ELF-1 (cell line): ENCODE results near the gene TPD52L2.
"Not testable (repeated sequence)": the region's sequence is repeated elsewhere in the genome, so short reads cannot be mapped to it uniquely, and the experiment has no call there.

Experiments
- DNase-seq: peaks from one replicate; pipeline ENCODE4 v3.0.0-alpha.2; 2016; ENCODE audit warnings: low read depth, low spot score

The TPD52L2 gene

DNA sequence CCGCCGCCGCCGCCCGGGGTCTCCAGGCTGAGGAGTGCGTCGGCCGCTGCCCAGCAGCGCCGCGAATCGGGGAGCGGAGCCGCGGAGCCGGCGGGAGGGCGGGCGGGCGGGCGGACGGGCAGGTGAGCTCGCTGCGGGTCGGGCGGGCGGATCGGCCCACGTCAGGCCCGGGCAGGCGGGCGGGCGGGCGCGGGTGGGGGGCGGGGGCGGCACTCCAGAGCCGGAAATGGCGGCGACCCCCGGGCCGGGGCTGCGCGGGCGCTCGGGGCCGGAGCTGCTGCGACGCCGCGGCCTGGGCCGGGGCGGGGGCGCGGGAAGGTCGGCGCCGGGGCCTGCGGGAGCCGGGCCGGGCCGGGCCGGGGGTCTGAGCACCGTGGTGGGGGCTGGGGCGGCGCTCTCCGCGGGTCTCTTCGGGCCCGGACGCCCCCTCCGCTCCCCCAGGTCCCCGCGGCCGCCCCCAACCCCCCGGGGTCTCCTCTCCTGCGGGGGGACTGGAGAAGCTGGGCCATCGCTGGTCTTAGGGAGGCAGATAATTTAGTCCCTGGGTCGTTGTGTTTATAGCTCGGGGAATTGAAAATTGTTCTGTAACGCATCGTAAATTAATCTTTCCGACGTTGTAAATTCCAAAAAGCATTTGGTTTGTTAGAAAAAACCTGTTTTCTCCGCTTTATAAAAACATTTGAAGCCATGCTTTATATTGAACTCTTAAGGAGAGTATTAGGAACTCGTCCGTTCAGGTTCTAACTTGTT, 30.3 kb downstream of the TPD52L2 start:
- DNase-seq: peak; percentile 10

DNA sequence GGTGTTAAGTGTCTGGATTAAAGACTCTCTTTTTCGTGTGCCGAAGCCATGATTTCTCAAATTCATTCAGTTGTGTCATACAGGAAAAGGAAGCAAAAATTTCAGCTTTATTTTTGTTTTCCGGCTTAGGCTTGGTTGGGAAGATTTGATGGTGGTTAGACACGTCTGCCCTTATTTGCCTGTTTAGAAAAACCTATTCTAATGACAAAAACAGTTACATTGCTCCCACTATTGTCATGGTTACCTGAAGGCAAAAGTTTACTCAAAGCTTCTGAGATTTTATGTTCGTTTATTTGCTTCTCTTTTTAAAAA, 30.8 kb downstream of the TPD52L2 start:
- no peak for DNase-seq

DNA sequence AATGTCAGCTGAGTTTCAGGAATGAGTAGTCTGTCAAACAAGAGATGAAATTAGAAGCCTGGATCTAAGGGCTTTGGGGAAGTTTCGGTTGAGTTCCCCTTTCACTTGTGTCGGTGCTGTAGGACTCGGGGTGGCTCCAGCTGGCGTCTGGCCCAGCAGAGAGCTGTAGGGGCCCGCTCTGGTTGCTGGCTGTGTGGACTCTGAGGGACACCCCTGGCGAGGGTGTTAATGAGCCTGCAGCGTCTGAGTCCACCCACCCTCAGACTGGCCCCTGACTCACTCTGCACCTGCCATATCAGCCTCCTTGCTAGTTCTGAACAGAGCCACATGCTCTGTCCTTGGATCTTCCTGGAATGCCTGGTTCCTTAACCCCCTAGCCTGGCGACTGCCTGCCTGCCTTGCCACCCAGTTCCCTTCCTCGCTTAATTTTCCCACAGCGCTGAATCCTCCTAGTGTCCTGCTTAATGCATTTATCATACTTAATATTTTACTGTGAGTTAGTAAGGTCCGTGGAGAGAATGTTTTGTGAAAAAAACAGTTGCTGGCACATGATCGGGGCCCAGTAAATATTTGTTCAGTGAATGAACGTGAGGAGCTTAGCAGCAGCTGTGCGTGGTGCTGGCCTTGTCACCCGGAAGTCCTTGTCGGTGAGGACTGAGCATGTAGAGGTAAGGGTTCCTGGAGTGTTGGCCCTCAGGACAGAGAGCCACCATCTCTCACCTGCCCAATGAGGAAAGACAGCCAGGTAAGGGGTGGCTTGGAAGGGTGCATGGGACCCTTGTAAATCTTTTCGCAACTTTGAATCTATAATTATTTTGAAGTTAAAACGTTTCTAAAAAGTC, 31.4 kb downstream of the TPD52L2 start:
- peak; percentile 41 for DNase-seq

DNA sequence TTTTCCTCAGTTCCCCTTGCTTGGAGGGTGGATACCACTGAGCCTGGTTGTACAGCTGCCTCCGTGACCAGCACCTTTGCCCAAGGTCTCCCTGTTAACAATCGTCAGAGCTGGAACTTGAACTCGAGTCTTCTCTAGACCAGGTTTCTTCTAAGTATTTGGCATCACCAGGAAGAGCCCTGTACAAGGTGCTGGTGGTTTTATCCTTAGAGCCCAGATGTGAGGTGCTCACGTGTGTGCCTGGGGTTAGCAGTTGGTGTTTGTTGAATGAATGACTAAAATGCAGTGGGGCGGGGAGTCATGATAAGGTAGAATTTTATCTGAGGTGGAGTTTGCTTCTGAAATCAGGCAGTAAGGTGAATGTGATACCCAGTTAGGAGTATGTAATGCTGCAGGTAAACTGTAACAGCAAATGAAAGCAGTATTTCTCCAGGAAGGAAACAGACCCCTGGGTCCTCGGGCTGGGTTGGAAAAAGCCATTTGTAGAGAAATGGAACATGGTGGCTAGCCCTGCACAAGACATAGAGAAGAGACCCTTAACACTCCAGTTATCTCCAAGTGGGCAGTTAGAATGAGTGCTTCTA, 33.0 kb downstream of the TPD52L2 start:
- DNase-seq: no peak

DNA sequence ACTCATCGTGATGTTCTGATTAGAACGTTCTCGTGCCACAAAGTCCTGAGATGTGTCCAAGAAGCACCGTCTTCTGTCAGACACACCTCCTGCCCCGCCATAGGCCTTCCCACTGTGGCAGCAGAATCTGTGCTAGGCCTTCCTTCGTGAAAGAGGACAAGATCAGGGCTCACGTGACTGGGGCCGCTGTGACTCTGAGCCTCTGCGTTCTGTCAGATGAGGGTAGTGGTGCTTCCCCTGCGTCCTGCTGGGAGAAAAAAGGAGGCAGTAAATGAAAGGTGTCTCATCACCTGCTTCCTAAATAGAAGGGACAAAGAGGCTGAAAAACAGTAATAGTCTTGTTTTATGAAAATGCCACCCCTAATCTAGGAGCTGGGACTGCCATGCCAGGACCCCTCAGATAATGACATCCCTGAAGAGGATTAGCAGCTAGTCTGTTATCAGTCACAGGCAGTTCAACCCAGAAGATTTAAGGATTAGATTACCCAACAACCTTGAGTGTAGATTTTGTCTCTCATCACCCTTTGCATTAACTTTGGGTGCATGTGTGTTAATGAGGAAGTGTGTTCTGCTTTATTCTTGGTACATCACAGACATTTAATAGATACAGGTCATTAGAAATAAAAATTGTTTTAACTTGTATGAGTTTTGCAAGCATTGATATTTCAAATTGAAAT, 34.0 kb downstream of the TPD52L2 start:
- no peak for DNase-seq

- DNase-seq: no peak
Measured at GRCh38 chr20:63900413-63900812, 35.3 kb downstream of the TPD52L2 start.

DNA sequence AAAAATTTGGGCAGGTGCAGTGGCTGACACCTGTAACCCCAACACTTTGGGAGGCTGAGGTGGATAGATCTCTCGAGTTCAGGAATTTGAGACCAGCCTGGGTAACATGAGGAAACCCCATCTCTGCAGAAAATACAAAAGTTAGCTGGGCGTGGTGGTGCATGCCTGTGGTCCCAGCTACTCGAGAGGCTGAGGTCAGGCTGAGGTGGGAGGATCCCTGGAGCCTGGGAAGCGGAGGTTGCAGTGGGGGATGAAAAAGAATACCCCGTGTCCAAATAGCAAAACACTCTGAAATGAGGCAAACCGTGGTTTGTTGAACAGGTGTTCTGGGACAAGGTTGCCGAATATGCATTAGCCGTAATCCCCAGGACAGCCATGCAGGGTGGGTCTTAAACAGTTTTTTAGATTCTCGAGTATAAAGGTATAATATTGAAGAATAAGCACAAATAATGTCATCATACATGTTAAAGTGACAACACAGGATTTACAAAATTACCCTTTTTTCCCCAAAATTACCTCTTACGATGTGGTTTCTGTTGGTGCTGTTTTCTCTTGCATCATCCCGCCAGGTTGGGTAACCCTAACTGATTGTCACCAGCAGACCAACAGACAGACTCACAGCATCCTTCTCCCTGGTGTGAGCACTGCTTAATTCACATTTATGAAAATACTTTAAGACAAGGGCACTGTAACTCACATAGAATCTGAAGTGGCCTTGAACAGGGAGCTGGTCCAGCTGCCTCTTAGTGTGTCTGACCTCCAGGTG, 38.9 kb downstream of the TPD52L2 start:
- DNase-seq: no peak

- DNase-seq: no peak
Measured at GRCh38 chr20:63908008-63908682, 43.1 kb downstream of the TPD52L2 start.

GRCh38 chr20:63911176-63911575, 46.1 kb downstream of the TPD52L2 start:
- no peak for DNase-seq

DNA sequence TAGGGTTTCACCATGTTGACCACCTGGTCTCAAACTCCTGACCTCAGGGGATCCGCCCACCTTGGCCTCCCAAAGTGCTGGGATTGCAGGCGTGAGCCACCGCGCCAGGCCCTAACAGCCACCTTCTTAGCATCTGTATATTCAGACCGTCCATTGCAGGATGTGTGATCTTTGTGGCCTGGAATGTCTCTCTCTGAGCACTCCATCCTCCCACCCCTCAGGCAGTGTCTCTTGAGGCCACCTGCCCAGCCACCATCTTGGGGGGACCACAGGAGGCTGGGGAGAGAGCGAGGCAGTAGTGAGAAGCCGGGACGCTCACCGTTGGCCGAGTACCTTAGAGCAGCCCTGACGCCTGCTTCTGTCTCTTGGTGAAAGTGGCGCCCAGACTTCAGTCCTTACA, 48.7 kb downstream of the TPD52L2 start:
- DNase-seq: peak; percentile 14

GRCh38 chr20:63915471-63915870, 50.4 kb downstream of the TPD52L2 start:
- no peak for DNase-seq

DNA sequence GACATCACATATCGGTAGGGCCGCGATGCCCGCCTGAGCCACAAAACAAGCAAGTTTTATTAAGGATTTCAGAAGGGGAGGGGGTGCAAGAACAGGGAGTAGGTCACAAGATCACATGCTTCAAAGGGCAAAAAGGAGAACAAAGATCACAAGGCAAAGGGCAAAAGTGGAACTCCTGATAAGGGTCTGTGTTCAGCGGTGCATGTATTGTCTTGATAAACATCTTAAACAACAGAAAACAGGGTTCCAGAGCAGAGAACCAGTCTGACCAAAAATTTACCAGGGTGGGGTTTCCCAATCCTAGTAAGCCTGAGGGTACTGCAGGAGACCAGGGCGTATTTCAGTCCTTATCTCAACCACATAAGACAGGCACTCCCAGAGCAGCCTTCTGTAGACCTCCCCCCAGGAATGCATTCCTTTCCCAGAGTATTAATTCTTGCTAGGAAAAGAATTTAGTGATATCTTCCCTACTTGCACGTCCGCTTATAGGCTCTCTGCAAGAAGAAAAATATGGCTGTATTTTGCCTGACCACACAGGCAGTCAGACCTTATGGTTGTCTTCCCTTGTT, 51.4 kb downstream of the TPD52L2 start:
- not testable (repeated sequence) for DNase-seq

- DNase-seq: no peak
Measured at GRCh38 chr20:63917811-63918210, 52.7 kb downstream of the TPD52L2 start.

DNA sequence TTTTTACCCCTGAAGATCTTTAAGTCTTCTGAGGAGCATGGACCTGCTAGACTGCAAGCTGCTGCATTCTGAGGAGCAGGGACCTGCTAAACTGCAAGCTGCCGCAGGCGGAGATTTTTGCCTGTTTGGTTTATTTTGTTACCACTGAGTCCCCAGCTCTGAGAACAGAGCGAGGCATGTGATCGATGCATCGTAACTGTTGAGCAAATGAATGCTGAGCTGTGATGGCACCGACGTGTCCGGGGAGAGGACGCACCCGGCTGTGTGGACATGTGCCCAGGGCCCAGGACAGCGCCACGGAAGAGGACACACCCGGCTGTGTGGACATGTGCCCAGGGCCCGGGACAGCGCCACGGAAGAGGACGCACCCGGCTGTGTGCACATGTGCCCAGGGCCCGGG, 54.1 kb downstream of the TPD52L2 start:
- DNase-seq: no peak

- no peak for DNase-seq
Measured at GRCh38 chr20:63920226-63920625, 55.2 kb downstream of the TPD52L2 start.

- no peak for DNase-seq
Measured at GRCh38 chr20:63923651-63924050, 58.6 kb downstream of the TPD52L2 start.

- no peak for DNase-seq
Measured at GRCh38 chr20:63924241-63924640, 59.2 kb downstream of the TPD52L2 start.

DNA sequence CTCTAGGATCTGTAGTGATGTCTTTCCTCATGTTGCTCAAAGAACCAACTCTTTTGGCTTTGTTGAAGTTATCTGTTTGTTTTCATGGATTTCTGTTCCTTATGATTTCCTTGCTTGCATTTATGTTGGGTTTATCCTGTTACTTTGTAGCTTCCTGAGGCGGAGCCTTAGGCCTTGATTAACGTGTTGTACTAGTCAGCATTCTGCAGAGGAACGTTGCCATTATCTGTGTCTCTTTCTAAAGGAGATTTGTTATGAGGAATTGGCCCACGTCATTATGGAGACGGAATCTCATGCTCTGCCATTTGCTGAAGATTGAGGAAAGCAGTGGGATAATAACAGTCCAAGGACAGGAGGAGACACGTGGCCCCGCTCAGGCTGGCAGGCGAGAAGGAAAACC, 61.2 kb downstream of the TPD52L2 start:
- no peak for DNase-seq

GRCh38 chr20:63929071-63929470, 64.0 kb downstream of the TPD52L2 start:
- no peak for DNase-seq

- DNase-seq: not testable (repeated sequence)
Measured at GRCh38 chr20:63929473-63929883, 64.4 kb downstream of the TPD52L2 start.
